Panc1 (cell line): Measurements from ENCODE around the gene MAF. TPM values are rescaled to one million over a fixed set of nuclear protein-coding genes. Genes with fewer than 3 reads are reported as not detected.

Experiments used
- ATAC-seq: fragments of 200-7000 bp; cut with Tn5 transposase; 2 replicates; pipeline ENCODE4 v1.9.1; 2020; ENCODE audit warnings: mild to moderate bottlenecking, moderate library complexity
- BruUV-seq: library from RNA; stranded (reverse); fragments of 400-500 nt; replicated peaks from 2 replicates; lab custom pipeline; 2021; lab: Mats Ljungman, UMichigan
- CTCF ChIA-PET: fragments of 300-600 bp; sonication (Branson Sonifier 250); formaldehyde crosslinking; loops from one replicate; lab custom pipeline; 2022; ENCODE audit warnings: antibody characterized with exemption; lab: Charles Lee
- POLR2A ChIA-PET: fragments of 300-600 bp; sonication (Branson Sonifier 250); formaldehyde crosslinking; loops from one replicate; lab custom pipeline; 2022; ENCODE audit warnings: antibody characterized with exemption; lab: Charles Lee
- DNase-seq: peaks from one replicate; pipeline ENCODE4 v3.0.0-alpha.2; 2010; ENCODE audit warnings: low read depth, low spot score
- H3K27ac ChIP-seq: 2 replicates; pipeline ENCODE4 v1.5.1; 2011; ENCODE audit warnings: mild to moderate bottlenecking, low read length, inconsistent platforms
- H3K27me3 ChIP-seq: fragments of 200-500 bp; sonication (Bioruptor generic); 2 replicates; pipeline ENCODE4 v1.6.0; 2014; ENCODE audit warnings: low read length, inconsistent platforms; ENCODE audit not compliant: control insufficient read depth, insufficient read depth
- H3K36me3 ChIP-seq: fragments of 200-500 bp; sonication (Bioruptor generic); 2 replicates; pipeline ENCODE4 v1.5.1; 2014; ENCODE audit warnings: inconsistent platforms, mild to moderate bottlenecking, low read length, moderate library complexity; ENCODE audit not compliant: control insufficient read depth, insufficient read depth
- H3K4me1 ChIP-seq: 2 replicates; pipeline ENCODE4 v1.5.1; 2011; ENCODE audit warnings: inconsistent platforms, mild to moderate bottlenecking, low read length, moderate library complexity; ENCODE audit not compliant: control insufficient read depth, insufficient read depth
- H3K4me3 ChIP-seq, 2 experiments: 2 replicates each; pipeline ENCODE4 v1.5.1; 2011 to 2012; ENCODE audit warnings: low read depth in 2 of 2, low read length in 2 of 2, mild to moderate bottlenecking in 2 of 2, inconsistent platforms in 1 of 2, moderate library complexity in 1 of 2
- H3K9me3 ChIP-seq: fragments of 200-500 bp; sonication (Bioruptor generic); 2 replicates; pipeline ENCODE4 v1.5.1; 2014; ENCODE audit warnings: low read depth, mild to moderate bottlenecking, inconsistent platforms, low read length, moderate library complexity; ENCODE audit not compliant: control insufficient read depth, insufficient read depth
- CTCF ChIP-seq: fragments of 450-650 bp; IDR thresholded peaks from 2 replicates; pipeline ENCODE4 v1.5.1; 2017; ENCODE audit warnings: mild to moderate bottlenecking
- POLR2AphosphoS5 ChIP-seq: IDR thresholded peaks from 2 replicates; pipeline ENCODE4 v1.6.1; 2012; ENCODE audit warnings: mild to moderate bottlenecking, low read depth, low read length, moderate library complexity
- REST ChIP-seq, 2 experiments: IDR thresholded peaks; 2 replicates each; pipeline ENCODE4 v1.6.1; 2011 to 2012; ENCODE audit warnings: low read depth in 2 of 2, control low read depth in 1 of 2, low read length in 1 of 2, mild to moderate bottlenecking in 1 of 2, moderate library complexity in 1 of 2; ENCODE audit not compliant: insufficient read depth in 1 of 2
- SIN3A ChIP-seq: IDR thresholded peaks from 2 replicates; pipeline ENCODE4 v1.6.1; 2012; ENCODE audit warnings: low read depth, mild to moderate bottlenecking, low read length, moderate library complexity, borderline replicate concordance; ENCODE audit not compliant: insufficient read depth
- TCF7L2 ChIP-seq: IDR thresholded peaks from 2 replicates; pipeline ENCODE4 v1.6.1; 2011; ENCODE audit warnings: mild to moderate bottlenecking, low read depth, low read length, inconsistent platforms
- in situ Hi-C: cut with HindIII; loops from 2 replicates; pipeline ENCODE4 v1.10.0; 2016; ENCODE audit warnings: low sequenced_read_pairs, low pct_unique_long_range_greater_than_20kb
- intact Hi-C: fragments of 100-400 bp; cut with micrococcal nuclease; formaldehyde crosslinking; loops from one replicate; pipeline ENCODE4 v1.10.0; 2022; ENCODE audit not compliant: unreplicated experiment
- total RNA-seq: library from RNA; stranded (reverse); gene quantifications from one replicate; pipeline ENCODE4 v1.2.1, GENCODE V29; 2021; ENCODE audit not compliant: unreplicated experiment

The MAF gene
- total RNA-seq, 1 experiment from 2014 or later = 0.46 TPM

- Histone ChIP-seq H3K36me3 (no peaks in the 10 kb centered on the region), H3K4me3 (no peak overlapping the region), H3K9me3 (no peaks in the 10 kb centered on the region), H3K4me1 (no peaks in the 10 kb centered on the region), H3K27ac (no peak overlapping the region), H3K27me3 (no peaks in the 10 kb centered on the region; the same call in 1 of the 2 replicates)
- no peak for DNase-seq
- POLR2A ChIA-PET = no interaction called here
- CTCF ChIA-PET = no interaction called here
- ATAC-seq = no peak
- TF ChIP-seq REST (IDR thresholded peaks at IDR 0.05; ENCODE audit: insufficient read depth in 1 of 2, low read depth in 2 of 2, low read length in 1 of 2) (no peak), CTCF (no peak), POLR2AphosphoS5 (no peak), TCF7L2 (no peak), SIN3A (no peak)
- no TSS peak for BruUV-seq
- intact Hi-C loops (no loop called here), in situ Hi-C loops (no loop called here)
These were observed 10.9 kb downstream of the MAF start for GRCh38 chr16:79589601-79590102.

- CTCF ChIA-PET = no interaction called here
- TF ChIP-seq REST (IDR thresholded peaks at IDR 0.05; ENCODE audit: insufficient read depth in 1 of 2, low read depth in 2 of 2, low read length in 1 of 2) = no peak
- TF ChIP-seq POLR2AphosphoS5 = no peak
- TF ChIP-seq TCF7L2 = no peak
- TF ChIP-seq CTCF = no peak
- no peak for TF ChIP-seq SIN3A
- Histone ChIP-seq H3K27me3 (no peaks in the 10 kb centered on the region; the same call in 1 of the 2 replicates), H3K27ac (no peak overlapping the region), H3K4me3 (no peak overlapping the region), H3K4me1 (no peaks in the 10 kb centered on the region), H3K9me3 (no peaks in the 10 kb centered on the region), H3K36me3 (no peaks in the 10 kb centered on the region)
- DNase-seq (no peak), ATAC-seq (no peak)
- no TSS peak for BruUV-seq
- in situ Hi-C loops (no loop called here), intact Hi-C loops (no loop called here)
- POLR2A ChIA-PET = no interaction called here
These were observed 12.6 kb downstream of the MAF start for GRCh38 chr16:79587897-79588296.
